ENCODE results near the gene IKZF3.

GRCh38 chr17:39775031-39775430 is 89.1 kb downstream of the IKZF3 start:
- TF ChIP-seq TCF7 (IDR thresholded peaks at IDR 0.05; ENCODE audit: borderline replicate concordance): no peak
- TF ChIP-seq IKZF1 (conservative IDR thresholded peaks at IDR 0.05): no peak
- no peak for TF ChIP-seq CTCF (IDR thresholded peaks at IDR 0.05 in 2 of 3, conservative IDR thresholded peaks at IDR 0.05 in 1 of 3; ENCODE audit: control insufficient read depth in 2 of 3, extremely low read depth in 1 of 3, insufficient read depth in 1 of 3, low read depth in 3 of 3, low read length in 3 of 3)
- no peak; a peak in 1 of 4 replicates for TF ChIP-seq ETV6 (conservative IDR thresholded peaks at IDR 0.05 in 1 of 2, IDR thresholded peaks at IDR 0.05 in 1 of 2; ENCODE audit: borderline replicate concordance in 1 of 2, low read depth in 1 of 2)
- no peak for TF ChIP-seq EZH2 (IDR thresholded peaks at IDR 0.05; ENCODE audit: borderline replicate concordance, control insufficient read depth, low read depth, low read length)
- TF ChIP-seq BRCA1 (IDR thresholded peaks at IDR 0.05; ENCODE audit: low read depth, low read length): no peak
- TF ChIP-seq BCLAF1 (IDR thresholded peaks at IDR 0.05): no peak
- TF ChIP-seq POLR2A (IDR thresholded peaks at IDR 0.05; ENCODE audit: low read depth, low read length): no peak
